Germinal center (tissue), 1 donor: ENCODE results near the gene BOLA2B.
"Not testable (repeated sequence)": the region's sequence is repeated elsewhere in the genome, so short reads cannot be mapped to it uniquely, and the experiment has no call there.

Experiments
- DNase-seq: peaks from one replicate; pipeline ENCODE4 v3.0.0; 2012; ENCODE audit warnings: mixed read lengths, low spot score

Gene BOLA2B

GRCh38 chr16:30184096-30184890 lies 9.2 kb downstream of the BOLA2B start:
- DNase-seq: peak; percentile 82

GRCh38 chr16:30183233-30184095 lies 10.0 kb downstream of the BOLA2B start, which contains the start of gene CORO1A:
CORO1A (plus strand) TSS chr16:30183602; CDS start chr16:30185210, 1,608 bp downstream.
- DNase-seq: peak; percentile 87

- DNase-seq: no peak
Observed at GRCh38 chr16:30180741-30181140, 12.7 kb downstream of the BOLA2B start.

- DNase-seq: no peak
Observed at GRCh38 chr16:30179931-30180330, 13.5 kb downstream of the BOLA2B start.

GRCh38 chr16:30179195-30179594 lies 14.3 kb downstream of the BOLA2B start:
- no peak for DNase-seq

- not testable (repeated sequence) for DNase-seq
Observed at GRCh38 chr16:30176876-30177275, 16.6 kb downstream of the BOLA2B start.

- DNase-seq: no peak
Observed at GRCh38 chr16:30173054-30173453, 20.4 kb downstream of the BOLA2B start.

GRCh38 chr16:30170145-30170544 lies 23.3 kb downstream of the BOLA2B start:
- DNase-seq: not testable (repeated sequence)

- not testable (repeated sequence) for DNase-seq
Observed at GRCh38 chr16:30169416-30169815, 24.1 kb downstream of the BOLA2B start.

GRCh38 chr16:30168746-30169145 lies 24.7 kb downstream of the BOLA2B start:
- not testable (repeated sequence) for DNase-seq

- peak; percentile 50 for DNase-seq
Observed at GRCh38 chr16:30166202-30166902, 27.1 kb downstream of the BOLA2B start.

- DNase-seq: no peak
Observed at GRCh38 chr16:30163538-30163937, 29.9 kb downstream of the BOLA2B start.

GRCh38 chr16:30157214-30157613 lies 36.3 kb downstream of the BOLA2B start:
- DNase-seq: no peak

GRCh38 chr16:30155188-30155587 lies 38.3 kb downstream of the BOLA2B start:
- DNase-seq: no peak

- DNase-seq: no peak
Observed at GRCh38 chr16:30152517-30152916, 40.9 kb downstream of the BOLA2B start.

- DNase-seq: no peak
Observed at GRCh38 chr16:30151091-30151490, 42.4 kb downstream of the BOLA2B start.

- no peak for DNase-seq
Observed at GRCh38 chr16:30149250-30149930, 44.1 kb downstream of the BOLA2B start.

GRCh38 chr16:30147843-30148510 lies 45.5 kb downstream of the BOLA2B start:
- DNase-seq: no peak

GRCh38 chr16:30145657-30146056 lies 47.8 kb downstream of the BOLA2B start:
- no peak for DNase-seq

GRCh38 chr16:30144917-30145316 lies 48.5 kb downstream of the BOLA2B start:
- no peak for DNase-seq

- no peak for DNase-seq
Observed at GRCh38 chr16:30144017-30144416, 49.4 kb downstream of the BOLA2B start.
